Fibroblast of mammary gland (primary cell): Measurements from ENCODE around the gene ALDH1A2.
A peak's percentile ranks its signal among the peaks of the same experiment; 100 is the strongest.

ENCODE experiments used
- DNase-seq: peaks from one replicate; pipeline ENCODE4 v3.0.0-alpha.2; 2010; ENCODE audit warnings: low read depth
- H3K4me3 ChIP-seq: 2 replicates; pipeline ENCODE4 v1.5.1; 2011; ENCODE audit warnings: low read depth, mild to moderate bottlenecking, low read length, moderate library complexity; ENCODE audit not compliant: control insufficient read depth
- CTCF ChIP-seq: conservative IDR thresholded peaks from 2 replicates; pipeline ENCODE4 v1.5.1; 2011; ENCODE audit warnings: low read depth, low read length, inconsistent platforms; ENCODE audit not compliant: control insufficient read depth, insufficient read depth

ALDH1A2 gene

GRCh38 chr15:57949374-57949943, 116.1 kb downstream of the ALDH1A2 start:
- H3K4me3 ChIP-seq: no peak overlapping the region
- no peak for DNase-seq
- TF ChIP-seq CTCF: no peak

GRCh38 chr15:57948351-57949289, 116.9 kb downstream of the ALDH1A2 start:
- TF ChIP-seq CTCF: no peak
- no peak for DNase-seq
- H3K4me3 ChIP-seq: no peak overlapping the region

- TF ChIP-seq CTCF: no peak
- no peak overlapping the region for H3K4me3 ChIP-seq
- peak; percentile 2 for DNase-seq
Measured at GRCh38 chr15:57947781-57948180, 117.7 kb downstream of the ALDH1A2 start.

- TF ChIP-seq CTCF: no peak
- no peak overlapping the region for H3K4me3 ChIP-seq
- no peak for DNase-seq
Measured at GRCh38 chr15:57947282-57947681, 118.2 kb downstream of the ALDH1A2 start.

GRCh38 chr15:57946491-57947048, 118.9 kb downstream of the ALDH1A2 start:
- DNase-seq: no peak
- TF ChIP-seq CTCF: no peak
- H3K4me3 ChIP-seq: no peak overlapping the region

GRCh38 chr15:57945616-57946015, 119.9 kb downstream of the ALDH1A2 start:
- H3K4me3 ChIP-seq: no peak overlapping the region
- no peak for DNase-seq
- no peak for TF ChIP-seq CTCF
